GM12878 (cell line): ENCODE results near the gene RBM10. TPM values are rescaled to one million over a fixed set of nuclear protein-coding genes. Genes with fewer than 3 reads are reported as not detected.

Source experiments
- E2F8 ChIP-seq: fragments of 450-650 bp; IDR thresholded peaks from 2 replicates; pipeline ENCODE4 v1.6.1; 2018; ENCODE audit warnings: mild to moderate bottlenecking, low read depth, moderate library complexity; ENCODE audit not compliant: partially characterized antibody
- FOS ChIP-seq: IDR thresholded peaks from 3 replicates; pipeline ENCODE4 v1.6.1; 2011; ENCODE audit warnings: borderline replicate concordance; ENCODE audit not compliant: insufficient read length; ENCODE audit errors: extremely low read depth
- FOXK2 ChIP-seq: fragments of 450-650 bp; IDR thresholded peaks from 2 replicates; pipeline ENCODE4 v1.6.1; 2017; ENCODE audit warnings: mild to moderate bottlenecking, moderate library complexity
- HCFC1 ChIP-seq: fragments of 150-350 bp; IDR thresholded peaks from 2 replicates; pipeline ENCODE4 v1.6.1; 2014; ENCODE audit warnings: low read length
- HDAC2 ChIP-seq: fragments of 200-600 bp; sonication (generic); IDR thresholded peaks from 2 replicates; pipeline ENCODE4 v1.6.1; 2017
- IKZF1 ChIP-seq: fragments of 450-650 bp; conservative IDR thresholded peaks from 2 replicates; pipeline ENCODE4 v1.6.1; 2017; ENCODE audit warnings: antibody characterized with exemption, mild to moderate bottlenecking
- JUNB ChIP-seq: IDR thresholded peaks from 2 replicates; pipeline ENCODE4 v1.6.1; 2016; ENCODE audit warnings: antibody characterized with exemption, mild to moderate bottlenecking
- LARP7 ChIP-seq: fragments of 450-650 bp; IDR thresholded peaks from 2 replicates; pipeline ENCODE4 v1.6.1; 2017; ENCODE audit warnings: mild to moderate bottlenecking
- MEF2A ChIP-seq: IDR thresholded peaks from 2 replicates; pipeline ENCODE4 v1.6.1; 2011; ENCODE audit warnings: low read depth, mild to moderate bottlenecking, low read length, moderate library complexity; ENCODE audit not compliant: insufficient read depth
- MEF2B ChIP-seq: fragments of 450-650 bp; IDR thresholded peaks from 2 replicates; pipeline ENCODE4 v1.6.1; 2018; ENCODE audit warnings: mild to moderate bottlenecking, moderate library complexity; ENCODE audit not compliant: partially characterized antibody, poor library complexity, severe bottlenecking
- MLLT1 ChIP-seq: fragments of 450-650 bp; IDR thresholded peaks from 2 replicates; pipeline ENCODE4 v1.6.1; 2016; ENCODE audit warnings: mild to moderate bottlenecking
- MTA3 ChIP-seq: IDR thresholded peaks from 2 replicates; pipeline ENCODE4 v1.6.1; 2012; ENCODE audit warnings: low read length, inconsistent platforms, borderline replicate concordance
- NFIC ChIP-seq: IDR thresholded peaks from 2 replicates; pipeline ENCODE4 v1.6.1; 2012; ENCODE audit warnings: low read depth, mild to moderate bottlenecking, inconsistent platforms, low read length, moderate library complexity
- NFYB ChIP-seq: IDR thresholded peaks from 2 replicates; pipeline ENCODE4 v1.6.1; 2011; ENCODE audit warnings: low read depth, mild to moderate bottlenecking, low read length, improper control_type of control experiment, moderate library complexity; ENCODE audit not compliant: insufficient read depth
- NKRF ChIP-seq: fragments of 450-650 bp; conservative IDR thresholded peaks from 2 replicates; pipeline ENCODE4 v1.6.1; 2017; ENCODE audit warnings: mild to moderate bottlenecking, moderate library complexity
- NR2C2 ChIP-seq: IDR thresholded peaks from 2 replicates; pipeline ENCODE4 v1.6.1; 2011; ENCODE audit warnings: borderline replicate concordance, low read depth; ENCODE audit not compliant: control insufficient read depth, insufficient read length
- PAX5 ChIP-seq: IDR thresholded peaks from 2 replicates; pipeline ENCODE4 v1.6.1; 2011; ENCODE audit warnings: low read depth, low read length, borderline replicate concordance
- POU2F2 ChIP-seq: IDR thresholded peaks from 3 replicates; pipeline ENCODE4 v1.6.1; 2011; ENCODE audit warnings: low read depth, mild to moderate bottlenecking, low read length, borderline replicate concordance
- RB1 ChIP-seq: fragments of 450-650 bp; formaldehyde crosslinking; IDR thresholded peaks from 2 replicates; pipeline ENCODE4 v1.6.1; 2017; ENCODE audit warnings: mild to moderate bottlenecking, borderline replicate concordance
- RUNX3 ChIP-seq: IDR thresholded peaks from 2 replicates; pipeline ENCODE4 v1.6.1; 2012; ENCODE audit warnings: low read length, inconsistent platforms
- SMC3 ChIP-seq: IDR thresholded peaks from 2 replicates; pipeline ENCODE4 v1.6.1; 2011; ENCODE audit warnings: low read length, improper control_type of control experiment, borderline replicate concordance
- ZNF207 ChIP-seq: fragments of 450-650 bp; IDR thresholded peaks from 2 replicates; pipeline ENCODE4 v1.6.1; 2014; ENCODE audit warnings: antibody characterized with exemption, mild to moderate bottlenecking, borderline replicate concordance
- polyA plus RNA-seq, 11 experiments: library from polyadenylated mRNA; depleted of rRNA in 4 of 11; unstranded in 6 of 11; stranded (reverse) in 5 of 11; fragments of >200 nt; fragmentation: Nextera tagmentation in 4 of 11; fragmentation: Illumina TruSeq in 1 of 11; extraction: Ambion mirVana in 4 of 11; extraction: Trizol in 1 of 11; gene quantifications; 1 replicate in 1 of 11; 2 replicates in 10 of 11; pipeline versions ENCODE4 v1.2.1 to v1.2.3, GENCODE V29; 2011 to 2016; ENCODE audit warnings: inconsistent platforms in 2 of 11, missing spikeins in 2 of 11, low read depth in 1 of 11
- total RNA-seq, 4 experiments: library from RNA; depleted of rRNA in 3 of 4; stranded (reverse); fragments of >200 nt in 3 of 4; fragmentation: Illumina TruSeq in 1 of 4; extraction: Trizol in 1 of 4; gene quantifications; 2 replicates each; pipeline versions ENCODE4 v1.2.1 to v1.2.3, GENCODE V29; 2013 to 2021
- TF ChIP-seq, protein P1 (sequence below), 3 experiments: IDR thresholded peaks in 2 of 3; conservative IDR thresholded peaks in 1 of 3; 2 replicates each; pipeline ENCODE4 v1.5.1; 2011; ENCODE audit warnings: low read depth in 3 of 3, low read length in 3 of 3, mild to moderate bottlenecking in 3 of 3, control low read depth in 2 of 3, moderate library complexity in 2 of 3, inconsistent platforms in 1 of 3, mixed read lengths in 1 of 3; ENCODE audit not compliant: control insufficient read depth in 2 of 3, insufficient read depth in 1 of 3; ENCODE audit errors: extremely low read depth in 1 of 3

RBM10 gene
- total and polyA plus RNA-seq, 10 of the 15 experiments (the other 5 are each of a cell fraction or from before 2014, with no cell fraction given), result 1.4 to 60.0 (median 29.8) TPM

DNA sequence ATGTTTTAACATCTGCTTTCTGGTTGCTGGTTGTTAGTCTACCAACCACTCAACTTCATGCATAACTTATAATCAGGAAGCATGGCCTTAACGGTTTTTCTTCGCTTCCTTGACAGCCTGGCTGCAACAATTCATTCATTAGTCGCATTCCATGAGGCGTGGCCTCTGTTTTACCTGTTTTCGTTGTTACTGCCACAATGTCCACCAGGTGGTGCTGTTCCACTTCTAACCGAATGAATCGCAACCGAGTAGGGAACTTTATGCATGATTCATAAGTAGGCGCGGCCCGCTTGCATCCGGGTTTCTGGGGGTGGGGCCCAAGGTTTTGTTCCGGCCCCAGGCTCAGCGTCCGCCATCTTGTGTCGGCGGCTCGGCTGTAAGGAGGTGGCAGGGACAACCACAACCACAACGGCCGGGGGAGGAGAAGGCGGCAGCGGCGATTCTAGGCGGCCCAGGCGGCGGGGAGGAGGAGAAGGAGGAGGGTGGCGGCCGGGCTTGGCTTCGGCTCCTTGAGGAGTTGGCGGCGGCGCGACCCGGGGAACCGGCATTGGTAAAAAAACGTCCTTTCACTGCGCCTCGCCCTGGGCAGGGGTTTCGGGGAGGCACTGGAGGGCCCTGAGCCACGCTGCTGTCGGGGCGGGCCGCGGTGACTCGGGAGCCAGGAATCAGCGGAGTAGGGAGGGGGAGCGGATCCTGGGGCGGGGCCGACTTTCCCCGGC is 48.6 kb downstream of the RBM10 start, which contains the start of gene UBA1 (continued):
- TF ChIP-seq HCFC1 (peak; percentile 16; the same call in 1 of the 2 replicates), FOS (no peak), MLLT1 (peak; percentile 76), HDAC2 (no peak), MTA3 (no peak), NR2C2 (no peak), JUNB (no peak), ZNF207 (no peak; the same call in none of the 2 replicates), NKRF (peak; percentile 49), POU2F2 (peak; percentile 94), FOXK2 (peak; percentile 53), NFIC (no peak), LARP7 (peak; percentile 75; the same call in 1 of the 2 replicates), NFYB (no peak), E2F8 (no peak), RUNX3 (peak; percentile 85), IKZF1 (peak; percentile 53), MEF2A (no peak), MEF2B (no peak), PAX5 (no peak; the same call in 1 of the 2 replicates), SMC3 (peak; percentile 91), RB1 (0 out of 2 replicates have a peak, but pooled peaks have one; percentile 34)
- TF ChIP-seq, protein P1, sequence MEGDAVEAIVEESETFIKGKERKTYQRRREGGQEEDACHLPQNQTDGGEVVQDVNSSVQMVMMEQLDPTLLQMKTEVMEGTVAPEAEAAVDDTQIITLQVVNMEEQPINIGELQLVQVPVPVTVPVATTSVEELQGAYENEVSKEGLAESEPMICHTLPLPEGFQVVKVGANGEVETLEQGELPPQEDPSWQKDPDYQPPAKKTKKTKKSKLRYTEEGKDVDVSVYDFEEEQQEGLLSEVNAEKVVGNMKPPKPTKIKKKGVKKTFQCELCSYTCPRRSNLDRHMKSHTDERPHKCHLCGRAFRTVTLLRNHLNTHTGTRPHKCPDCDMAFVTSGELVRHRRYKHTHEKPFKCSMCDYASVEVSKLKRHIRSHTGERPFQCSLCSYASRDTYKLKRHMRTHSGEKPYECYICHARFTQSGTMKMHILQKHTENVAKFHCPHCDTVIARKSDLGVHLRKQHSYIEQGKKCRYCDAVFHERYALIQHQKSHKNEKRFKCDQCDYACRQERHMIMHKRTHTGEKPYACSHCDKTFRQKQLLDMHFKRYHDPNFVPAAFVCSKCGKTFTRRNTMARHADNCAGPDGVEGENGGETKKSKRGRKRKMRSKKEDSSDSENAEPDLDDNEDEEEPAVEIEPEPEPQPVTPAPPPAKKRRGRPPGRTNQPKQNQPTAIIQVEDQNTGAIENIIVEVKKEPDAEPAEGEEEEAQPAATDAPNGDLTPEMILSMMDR (IDR thresholded peaks at IDR 0.05 in 2 of 3, conservative IDR thresholded peaks at IDR 0.05 in 1 of 3; ENCODE audit: control insufficient read depth in 2 of 3, extremely low read depth in 1 of 3, insufficient read depth in 1 of 3, low read depth in 3 of 3, low read length in 3 of 3), result peak; percentile 68 to 90 (median 79); a peak in 5 of 6 replicates
